ENCODE measurements around the gene IL32. TPM values are rescaled to one million over a fixed set of nuclear protein-coding genes. Genes with fewer than 3 reads are reported as not detected.
A peak's percentile ranks its signal among the peaks of the same experiment; 100 is the strongest.

The IL32 gene
- total RNA-seq, 1 donor from 2014 or later, result 0.53 TPM

DNA sequence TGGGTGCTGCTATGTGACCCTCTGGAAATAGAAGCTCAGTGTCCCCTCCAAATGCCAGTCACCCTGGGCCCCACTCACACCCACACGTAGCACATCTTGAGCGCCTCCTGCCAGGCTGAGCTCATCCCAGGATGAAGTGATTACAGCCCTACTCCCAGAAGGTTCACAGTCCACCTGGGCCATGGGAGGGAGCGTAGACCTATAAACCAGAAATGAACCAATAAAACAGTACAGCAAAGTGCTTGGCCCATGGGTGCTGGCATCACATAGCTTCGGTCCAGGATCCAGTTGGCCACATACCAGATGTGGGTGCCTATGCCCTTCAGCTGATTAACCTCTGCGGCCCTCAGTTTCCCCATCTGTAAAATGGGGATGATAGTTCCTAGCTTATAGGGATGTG is 26.5 kb upstream of the IL32 start:
- FAIRE-seq (no peak), DNase-seq (ENCODE audit: low read depth) (no peak)
- H3K27me3 ChIP-seq (ENCODE audit: control insufficient read depth, insufficient read depth, low read length), result peaks cover 13% of the 10 kb centered on the region

DNA sequence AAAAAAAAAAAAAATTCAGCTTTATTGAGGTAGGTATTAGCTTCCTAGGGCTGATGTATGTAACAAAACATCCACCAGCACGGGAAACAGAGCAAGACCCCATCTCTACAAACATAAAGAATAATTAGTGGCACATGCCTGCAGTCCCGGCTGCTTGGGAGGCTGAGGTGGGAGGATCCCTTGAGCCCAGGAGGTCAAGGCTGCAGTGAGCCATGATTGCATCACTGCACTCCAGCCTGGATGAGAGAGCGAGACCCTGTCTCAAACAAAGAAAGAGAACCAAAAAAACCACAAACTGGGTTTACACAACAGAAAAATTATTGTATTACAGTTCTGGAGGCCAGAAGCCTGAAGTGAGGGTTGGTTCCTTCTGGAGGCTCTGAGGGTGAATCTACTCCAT is 23.1 kb upstream of the IL32 start:
- no peak for TF ChIP-seq CTCF (IDR thresholded peaks at IDR 0.05; ENCODE audit: insufficient read depth, low read length, severe bottlenecking)
- peaks cover 12% of the 10 kb centered on the region for H3K27me3 ChIP-seq (ENCODE audit: control insufficient read depth, insufficient read depth, low read length)
- no peak for FAIRE-seq
- no peak for DNase-seq (ENCODE audit: low read depth)
- no peaks in the 10 kb centered on the region for H3K36me3 ChIP-seq (ENCODE audit: control insufficient read depth, insufficient read depth, low read length)
- no peak overlapping the region for H3K4me3 ChIP-seq (ENCODE audit: low read depth, low read length)

More for the DNA sequence above, 26.5 kb upstream of the IL32 start:
- Histone ChIP-seq H3K36me3 (ENCODE audit: control insufficient read depth, insufficient read depth, low read length) (peaks cover 1% of the 10 kb centered on the region), H3K4me3 (ENCODE audit: low read depth, low read length) (no peak overlapping the region)
- TF ChIP-seq CTCF (IDR thresholded peaks at IDR 0.05; ENCODE audit: insufficient read depth, low read length, severe bottlenecking), result no peak

GRCh38 chr16:3044708-3045107 is 20.7 kb upstream of the IL32 start:
- Histone ChIP-seq H3K4me3 (ENCODE audit: low read depth, low read length) (no peak overlapping the region), H3K27me3 (ENCODE audit: control insufficient read depth, insufficient read depth, low read length) (peaks cover 10% of the 10 kb centered on the region), H3K36me3 (ENCODE audit: control insufficient read depth, insufficient read depth, low read length) (no peaks in the 10 kb centered on the region)
- FAIRE-seq (no peak), DNase-seq (ENCODE audit: low read depth) (no peak)
- no peak for TF ChIP-seq CTCF (IDR thresholded peaks at IDR 0.05; ENCODE audit: insufficient read depth, low read length, severe bottlenecking)

DNA sequence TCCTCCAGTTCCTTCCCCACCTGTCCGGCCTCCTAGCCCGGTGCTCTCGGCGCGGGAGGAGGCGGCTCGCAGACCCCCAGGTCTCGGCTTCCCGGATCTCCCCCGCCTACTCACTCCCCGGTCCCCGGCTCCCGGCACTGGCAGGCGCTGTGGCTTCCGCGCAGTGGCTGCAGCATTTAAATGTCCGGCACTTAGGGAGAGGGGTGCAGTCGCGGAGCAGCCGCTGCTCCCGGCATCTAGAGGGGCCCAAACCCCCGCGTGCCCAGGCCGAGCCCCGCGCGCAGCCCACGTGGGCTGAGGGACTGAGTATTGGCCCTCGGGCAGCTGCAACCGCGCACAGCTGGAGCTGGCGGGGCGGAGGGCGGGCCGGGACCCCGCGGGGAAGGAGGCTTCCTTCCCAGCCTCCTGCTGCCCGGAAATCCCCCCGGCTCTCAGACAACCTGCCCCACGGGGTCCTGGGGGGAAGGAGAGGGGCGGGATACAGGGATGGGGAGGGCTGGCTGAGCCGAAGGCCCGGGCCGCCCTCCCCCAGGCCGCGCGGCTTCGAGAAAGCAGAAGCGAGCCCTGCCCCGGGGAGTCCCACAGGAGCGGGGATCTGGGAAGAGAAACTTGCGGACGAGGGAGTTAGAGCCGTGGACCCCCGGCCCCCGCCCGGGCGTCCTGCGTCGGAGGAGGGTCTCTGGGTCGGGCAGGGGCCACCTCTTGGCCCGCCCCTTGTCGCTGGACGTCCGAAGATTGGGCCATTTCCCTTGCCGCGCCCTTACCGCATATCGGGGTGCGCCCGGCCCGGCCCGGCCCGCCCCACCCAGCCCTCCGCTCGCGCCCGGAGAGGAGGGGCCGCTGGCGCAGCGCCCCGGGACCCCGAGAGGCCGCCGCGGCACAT is 19.4 kb upstream of the IL32 start, which contains the start of gene MMP25:
Gene MMP25 (plus strand): TSS at position 804 of the 883 bp plus-strand sequence. CDS start 357 bp downstream, outside the sequence.
- Histone ChIP-seq H3K4me3 (ENCODE audit: low read depth, low read length) (peak within 1 kb of the TSS; percentile 39), H3K27me3 (ENCODE audit: control insufficient read depth, insufficient read depth, low read length) (peaks cover 10% of the 10 kb centered on the region), H3K36me3 (ENCODE audit: control insufficient read depth, insufficient read depth, low read length) (no peaks in the 10 kb centered on the region)
- no peak for DNase-seq (ENCODE audit: low read depth)
- no peak for FAIRE-seq
- no peak for TF ChIP-seq CTCF (IDR thresholded peaks at IDR 0.05; ENCODE audit: insufficient read depth, low read length, severe bottlenecking)

- TF ChIP-seq CTCF (IDR thresholded peaks at IDR 0.05; ENCODE audit: insufficient read depth, low read length, severe bottlenecking), result no peak
- FAIRE-seq (no peak), DNase-seq (ENCODE audit: low read depth) (no peak)
- H3K4me3 ChIP-seq (ENCODE audit: low read depth, low read length), result peak overlapping the region; percentile 39
- H3K36me3 ChIP-seq (ENCODE audit: control insufficient read depth, insufficient read depth, low read length), result no peaks in the 10 kb centered on the region
- H3K27me3 ChIP-seq (ENCODE audit: control insufficient read depth, insufficient read depth, low read length), result peaks cover 10% of the 10 kb centered on the region
Measured at GRCh38 chr16:3046641-3047386, 18.6 kb upstream of the IL32 start.

Data from bronchial epithelial cell (primary cell).